NT2/D1 (cell line): ENCODE measurements around the gene AZU1.
"Not testable (repeated sequence)": the region's sequence is repeated elsewhere in the genome, so short reads cannot be mapped to it uniquely, and the experiment has no call there.

ENCODE experiments used
- DNase-seq: peaks from one replicate; pipeline ENCODE4 v3.0.0-alpha.2; 2011; ENCODE audit warnings: low read depth, low spot score
- H3K27me3 ChIP-seq: 2 replicates; pipeline ENCODE4 v1.6.0; 2011; ENCODE audit warnings: mild to moderate bottlenecking; ENCODE audit not compliant: insufficient read length, insufficient read depth
- H3K36me3 ChIP-seq: 2 replicates; pipeline ENCODE4 v1.6.1; 2011; ENCODE audit warnings: mild to moderate bottlenecking, low read length, mixed read lengths; ENCODE audit not compliant: insufficient read depth, insufficient read length
- H3K4me1 ChIP-seq: 2 replicates; pipeline ENCODE4 v1.5.1; 2011; ENCODE audit not compliant: insufficient read depth, insufficient read length
- H3K4me3 ChIP-seq: 2 replicates; pipeline ENCODE4 v1.5.1; 2011; ENCODE audit warnings: low read depth; ENCODE audit not compliant: insufficient read length
- H3K9ac ChIP-seq: 2 replicates; pipeline ENCODE4 v1.6.0; 2011; ENCODE audit warnings: low read depth; ENCODE audit not compliant: insufficient read length
- H3K9me3 ChIP-seq: 2 replicates; pipeline ENCODE4 v1.5.1; 2011; ENCODE audit warnings: mild to moderate bottlenecking, low read length; ENCODE audit not compliant: insufficient read depth
- SUZ12 ChIP-seq: IDR thresholded peaks from 2 replicates; pipeline ENCODE4 v1.6.1; 2011; ENCODE audit not compliant: insufficient read length, insufficient read depth; ENCODE audit errors: extremely low read depth
- YY1 ChIP-seq: IDR thresholded peaks from 2 replicates; pipeline ENCODE4 v1.6.1; 2011; ENCODE audit not compliant: insufficient read length, insufficient read depth
- ZNF274 ChIP-seq: IDR thresholded peaks from 2 replicates; pipeline ENCODE4 v1.6.1; 2011; ENCODE audit warnings: mild to moderate bottlenecking, low read depth, low read length

AZU1 gene

GRCh38 chr19:872266-872951 is 44.8 kb downstream of the AZU1 start:
- peak overlapping the region; percentile 33 for H3K9ac ChIP-seq
- no peak overlapping the region for H3K4me3 ChIP-seq
- no peak for TF ChIP-seq SUZ12
- TF ChIP-seq YY1: no peak
- no peak for TF ChIP-seq ZNF274
- peaks cover 68% of the 10 kb centered on the region for H3K36me3 ChIP-seq
- peaks cover 29% of the 10 kb centered on the region for H3K4me1 ChIP-seq
- H3K9me3 ChIP-seq: no peaks in the 10 kb centered on the region
- no peaks in the 10 kb centered on the region for H3K27me3 ChIP-seq
- peak; percentile 76 for DNase-seq

GRCh38 chr19:873084-873483 is 45.4 kb downstream of the AZU1 start:
- Histone ChIP-seq H3K9ac (no peak overlapping the region), H3K4me3 (no peak overlapping the region), H3K27me3 (no peaks in the 10 kb centered on the region), H3K9me3 (no peaks in the 10 kb centered on the region), H3K36me3 (peaks cover 61% of the 10 kb centered on the region), H3K4me1 (peaks cover 22% of the 10 kb centered on the region)
- peak; percentile 62 for DNase-seq
- TF ChIP-seq SUZ12: no peak
- TF ChIP-seq ZNF274: no peak
- TF ChIP-seq YY1: no peak

GRCh38 chr19:873561-874041 is 46.0 kb downstream of the AZU1 start:
- Histone ChIP-seq H3K4me3 (no peak overlapping the region), H3K27me3 (no peaks in the 10 kb centered on the region), H3K36me3 (peaks cover 56% of the 10 kb centered on the region), H3K4me1 (peaks cover 17% of the 10 kb centered on the region), H3K9me3 (no peaks in the 10 kb centered on the region), H3K9ac (peak overlapping the region; percentile 9)
- no peak for DNase-seq
- TF ChIP-seq SUZ12: no peak

- TF ChIP-seq YY1: no peak
- no peak for TF ChIP-seq SUZ12
- TF ChIP-seq ZNF274: no peak
- H3K4me1 ChIP-seq: peaks cover 8% of the 10 kb centered on the region
- no peak overlapping the region for H3K4me3 ChIP-seq
- H3K9me3 ChIP-seq: no peaks in the 10 kb centered on the region
- H3K27me3 ChIP-seq: no peaks in the 10 kb centered on the region
- H3K36me3 ChIP-seq: peaks cover 55% of the 10 kb centered on the region
- no peak overlapping the region for H3K9ac ChIP-seq
- DNase-seq: no peak
These were observed 47.7 kb downstream of the AZU1 start for GRCh38 chr19:875265-875879.

- no peaks in the 10 kb centered on the region for H3K9me3 ChIP-seq
- no peak for DNase-seq
These were observed 48.5 kb downstream of the AZU1 start for GRCh38 chr19:876089-876488.

GRCh38 chr19:876780-877314 is 49.2 kb downstream of the AZU1 start:
- H3K4me1 ChIP-seq: peaks cover 6% of the 10 kb centered on the region
- no peak overlapping the region for H3K4me3 ChIP-seq
- no peak overlapping the region for H3K9ac ChIP-seq
- no peak for TF ChIP-seq SUZ12
- H3K9me3 ChIP-seq: peaks cover 6% of the 10 kb centered on the region; the same call in 1 of the 2 replicates
- peaks cover 58% of the 10 kb centered on the region for H3K36me3 ChIP-seq
- no peak for DNase-seq
- H3K27me3 ChIP-seq: no peaks in the 10 kb centered on the region

More at GRCh38 chr19:876089-876488, 48.5 kb downstream of the AZU1 start:
- peaks cover 51% of the 10 kb centered on the region for H3K36me3 ChIP-seq
- no peak overlapping the region for H3K4me3 ChIP-seq
- no peak for TF ChIP-seq SUZ12
- no peak for TF ChIP-seq ZNF274
- TF ChIP-seq YY1: no peak
- H3K9ac ChIP-seq: no peak overlapping the region
- peaks cover 6% of the 10 kb centered on the region for H3K4me1 ChIP-seq
- no peaks in the 10 kb centered on the region for H3K27me3 ChIP-seq

- H3K36me3 ChIP-seq: peaks cover 71% of the 10 kb centered on the region
- not testable (repeated sequence) for H3K27me3 ChIP-seq, H3K9me3 ChIP-seq, H3K4me3 ChIP-seq, DNase-seq, H3K4me1 ChIP-seq, H3K9ac ChIP-seq
These were observed 50.5 kb downstream of the AZU1 start for GRCh38 chr19:877992-878660.

- H3K9ac ChIP-seq, H3K4me3 ChIP-seq, H3K9me3 ChIP-seq, DNase-seq, H3K27me3 ChIP-seq, H3K4me1 ChIP-seq: not testable (repeated sequence)
- peaks cover 72% of the 10 kb centered on the region for H3K36me3 ChIP-seq
These were observed 51.3 kb downstream of the AZU1 start for GRCh38 chr19:878751-879561.
